K562 (cell line): Measurements from ENCODE around the gene ZBED2. TPM values are rescaled to one million over a fixed set of nuclear protein-coding genes. Genes with fewer than 3 reads are reported as not detected.

ENCODE experiments used
- SP1 ChIP-seq: sonication (generic); formaldehyde crosslinking; IDR thresholded peaks from 2 replicates; pipeline ENCODE4 v1.8.1; 2022; ENCODE audit warnings: mild to moderate bottlenecking, missing genetic modification reagents
- ZFPM2 ChIP-seq: fragments of 250-450 bp; sonication (Bioruptor Pico); IDR thresholded peaks from 2 replicates; pipeline ENCODE4 v1.5.1; 2022; ENCODE audit warnings: mild to moderate bottlenecking
- polyA plus RNA-seq, 8 experiments: library from polyadenylated mRNA; depleted of rRNA in 4 of 8; stranded (reverse) in 5 of 8; unstranded in 3 of 8; fragments of >200 nt; fragmentation: Nextera tagmentation in 2 of 8; fragmentation: Illumina TruSeq in 1 of 8; extraction: Ambion mirVana in 2 of 8; extraction: Trizol in 1 of 8; gene quantifications; 2 replicates each; pipeline versions ENCODE4 v1.2.1 to v1.2.3, GENCODE V29; 2011 to 2014; ENCODE audit warnings: inconsistent platforms in 1 of 8, missing spikeins in 1 of 8
- total RNA-seq, 7 experiments: library from RNA; depleted of rRNA in 6 of 7; stranded (reverse); fragments of >200 nt in 6 of 7; fragmentation: Illumina TruSeq in 2 of 7; extraction: Trizol in 2 of 7; gene quantifications; 2 replicates each; pipeline versions ENCODE4 v1.2.1 to v1.2.3, GENCODE V29; 2011 to 2021; ENCODE audit warnings: low replicate concordance in 1 of 7
- TF ChIP-seq, protein P1 (sequence below), 2 experiments: fragments of 450-650 bp in 1 of 2; sonication (generic) in 1 of 2; formaldehyde crosslinking in 1 of 2; IDR thresholded peaks; 2 replicates each; pipeline versions ENCODE4 v1.7.1 to v1.9.0; 2016 to 2022; ENCODE audit warnings: inconsistent platforms in 1 of 2, mild to moderate bottlenecking in 1 of 2, missing genetic modification reagents in 1 of 2

Gene ZBED2
- total and polyA plus RNA-seq, 9 of the 15 experiments (the other 6 are each of a cell fraction or from before 2014, with no cell fraction given), result 0.11 TPM; not detected in 8

DNA sequence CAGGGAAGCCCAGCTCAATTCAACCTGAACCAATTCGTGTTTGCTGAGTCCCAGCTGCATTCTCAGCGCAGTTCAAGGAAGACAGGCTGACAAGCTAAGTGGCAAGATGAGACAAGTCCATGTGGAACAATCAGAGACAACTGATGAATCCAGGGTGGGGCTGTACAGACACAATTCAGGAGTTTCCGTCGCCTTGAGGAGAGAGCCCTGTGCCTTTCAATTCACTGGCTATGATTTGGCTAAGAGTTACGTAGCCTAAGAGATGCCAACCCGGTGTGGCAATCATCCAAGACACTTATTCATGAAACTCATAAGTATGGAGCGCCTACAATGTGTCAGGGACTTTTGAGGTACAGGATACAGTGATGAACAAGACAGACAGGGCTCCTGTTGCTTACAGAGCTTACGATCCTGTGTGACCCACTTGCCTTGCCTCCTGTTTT is 15.5 kb upstream of the ZBED2 start (continued):
- TF ChIP-seq, protein P1, sequence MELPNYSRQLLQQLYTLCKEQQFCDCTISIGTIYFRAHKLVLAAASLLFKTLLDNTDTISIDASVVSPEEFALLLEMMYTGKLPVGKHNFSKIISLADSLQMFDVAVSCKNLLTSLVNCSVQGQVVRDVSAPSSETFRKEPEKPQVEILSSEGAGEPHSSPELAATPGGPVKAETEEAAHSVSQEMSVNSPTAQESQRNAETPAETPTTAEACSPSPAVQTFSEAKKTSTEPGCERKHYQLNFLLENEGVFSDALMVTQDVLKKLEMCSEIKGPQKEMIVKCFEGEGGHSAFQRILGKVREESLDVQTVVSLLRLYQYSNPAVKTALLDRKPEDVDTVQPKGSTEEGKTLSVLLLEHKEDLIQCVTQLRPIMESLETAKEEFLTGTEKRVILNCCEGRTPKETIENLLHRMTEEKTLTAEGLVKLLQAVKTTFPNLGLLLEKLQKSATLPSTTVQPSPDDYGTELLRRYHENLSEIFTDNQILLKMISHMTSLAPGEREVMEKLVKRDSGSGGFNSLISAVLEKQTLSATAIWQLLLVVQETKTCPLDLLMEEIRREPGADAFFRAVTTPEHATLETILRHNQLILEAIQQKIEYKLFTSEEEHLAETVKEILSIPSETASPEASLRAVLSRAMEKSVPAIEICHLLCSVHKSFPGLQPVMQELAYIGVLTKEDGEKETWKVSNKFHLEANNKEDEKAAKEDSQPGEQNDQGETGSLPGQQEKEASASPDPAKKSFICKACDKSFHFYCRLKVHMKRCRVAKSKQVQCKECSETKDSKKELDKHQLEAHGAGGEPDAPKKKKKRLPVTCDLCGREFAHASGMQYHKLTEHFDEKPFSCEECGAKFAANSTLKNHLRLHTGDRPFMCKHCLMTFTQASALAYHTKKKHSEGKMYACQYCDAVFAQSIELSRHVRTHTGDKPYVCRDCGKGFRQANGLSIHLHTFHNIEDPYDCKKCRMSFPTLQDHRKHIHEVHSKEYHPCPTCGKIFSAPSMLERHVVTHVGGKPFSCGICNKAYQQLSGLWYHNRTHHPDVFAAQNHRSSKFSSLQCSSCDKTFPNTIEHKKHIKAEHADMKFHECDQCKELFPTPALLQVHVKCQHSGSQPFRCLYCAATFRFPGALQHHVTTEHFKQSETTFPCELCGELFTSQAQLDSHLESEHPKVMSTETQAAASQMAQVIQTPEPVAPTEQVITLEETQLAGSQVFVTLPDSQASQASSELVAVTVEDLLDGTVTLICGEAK (IDR thresholded peaks at IDR 0.05), result no peak
- TF ChIP-seq, protein P1 (CRISPR knock-in tag; IDR thresholded peaks at IDR 0.05), result no peak
- TF ChIP-seq SP1 (CRISPR knock-in tag) (no peak), ZFPM2 (CRISPR knock-in tag) (no peak)
